Liver (tissue), 3 donors: ENCODE measurements around the gene RIMKLA.

Experiments used
- ATF3 ChIP-seq: IDR thresholded peaks from 2 replicates; pipeline ENCODE4 v1.6.1; 2016; ENCODE audit warnings: antibody characterized with exemption
- CTCF ChIP-seq: fragments of 150-350 bp; IDR thresholded peaks from 2 replicates; pipeline ENCODE4 v1.5.1; 2017; ENCODE audit warnings: improper control_type of control experiment, low read depth, low read length; ENCODE audit not compliant: missing input control
- EGR1 ChIP-seq, 2 donors: IDR thresholded peaks; 2 replicates each; pipeline ENCODE4 v1.6.1; 2016 to 2018; ENCODE audit warnings: antibody characterized with exemption in 2 of 2, low read depth in 2 of 2
- FOXA1 ChIP-seq: IDR thresholded peaks from 2 replicates; pipeline ENCODE4 v1.6.1; 2016; ENCODE audit warnings: antibody characterized with exemption
- GABPA ChIP-seq, 2 donors: IDR thresholded peaks in 1 of 2; conservative IDR thresholded peaks in 1 of 2; 2 replicates each; pipeline ENCODE4 v1.6.1; 2016; ENCODE audit warnings: antibody characterized with exemption in 2 of 2, mild to moderate bottlenecking in 1 of 2, moderate library complexity in 1 of 2
- MAX ChIP-seq: IDR thresholded peaks from 2 replicates; pipeline ENCODE4 v1.6.1; 2016; ENCODE audit warnings: antibody characterized with exemption
- REST ChIP-seq: IDR thresholded peaks from 2 replicates; pipeline ENCODE4 v1.6.1; 2016; ENCODE audit warnings: antibody characterized with exemption, mild to moderate bottlenecking
- TAF1 ChIP-seq: conservative IDR thresholded peaks from 2 replicates; pipeline ENCODE4 v1.6.1; 2016; ENCODE audit warnings: antibody characterized with exemption, mild to moderate bottlenecking
- YY1 ChIP-seq: IDR thresholded peaks from 2 replicates; pipeline ENCODE4 v1.6.1; 2016; ENCODE audit warnings: antibody characterized with exemption, mild to moderate bottlenecking
- ZBTB33 ChIP-seq: IDR thresholded peaks from 2 replicates; pipeline ENCODE4 v1.6.1; 2016; ENCODE audit warnings: antibody characterized with exemption
- donor health status: healthy.
- donor health status: healthy.

- no peak for TF ChIP-seq CTCF
- no peak for TF ChIP-seq ZBTB33
- TF ChIP-seq MAX = no peak
- no peak for TF ChIP-seq ATF3
- TF ChIP-seq REST = no peak
- no peak for TF ChIP-seq GABPA (IDR thresholded peaks at IDR 0.05 in 1 of 2, conservative IDR thresholded peaks at IDR 0.05 in 1 of 2)
- no peak for TF ChIP-seq TAF1
- no peak for TF ChIP-seq EGR1 (IDR thresholded peaks at IDR 0.05; ENCODE audit: low read depth in 2 of 2)
- TF ChIP-seq FOXA1 = no peak
- no peak for TF ChIP-seq YY1
Observed at GRCh38 chr1:42418516-42418915, 37.9 kb downstream of the RIMKLA start.
